ENCODE measurements around the gene PRDM9. TPM values are rescaled to one million over a fixed set of nuclear protein-coding genes. Genes with fewer than 3 reads are reported as not detected.
"Not testable (repeated sequence)": the region's sequence is repeated elsewhere in the genome, so short reads cannot be mapped to it uniquely, and the experiment has no call there.

PRDM9 gene
- total RNA-seq, 1 experiment from 2014 or later: not detected

DNA sequence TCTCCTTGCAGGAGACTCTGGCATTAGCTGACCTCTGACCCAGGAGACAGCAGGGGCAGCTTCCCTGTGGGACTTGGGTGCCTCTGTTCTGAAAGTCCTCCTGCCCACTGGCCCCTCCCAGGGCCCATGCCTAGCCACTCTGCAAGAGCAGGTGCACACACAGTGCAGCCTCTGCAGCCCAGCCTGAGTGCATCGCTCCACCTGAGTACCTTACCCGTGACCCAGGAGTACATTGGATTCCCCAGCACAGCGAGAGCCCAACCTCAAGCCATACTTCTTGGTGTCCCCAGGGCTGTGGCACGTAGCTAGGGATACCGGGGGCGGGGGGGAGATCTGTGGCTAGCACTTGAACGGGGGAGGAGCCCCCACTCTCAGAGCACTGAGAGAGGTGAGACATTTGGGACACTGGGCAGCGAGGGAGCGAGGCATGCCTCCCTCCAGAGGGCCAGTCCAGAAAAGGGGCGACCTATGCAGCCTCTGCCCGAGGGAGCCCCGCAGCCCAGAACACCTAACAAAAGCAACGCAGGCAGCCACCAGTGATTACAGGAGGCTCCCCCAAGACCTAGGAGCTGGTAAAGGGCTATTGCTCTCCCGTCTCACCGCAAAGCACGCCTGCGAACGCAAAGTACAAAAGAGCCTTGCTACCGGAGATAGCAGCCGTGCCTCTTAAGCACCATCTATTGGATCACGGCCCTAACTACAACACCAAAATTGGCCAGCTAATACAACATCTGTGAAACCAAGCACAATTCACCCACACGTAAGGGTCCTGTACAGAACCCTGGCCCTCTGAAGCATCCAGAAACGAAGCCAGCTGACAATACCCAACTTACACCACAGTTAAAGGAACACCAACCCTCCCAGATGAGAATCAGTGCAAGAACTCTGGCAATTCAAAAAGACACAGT is 826 bp upstream of the PRDM9 start:
- Histone ChIP-seq H3K4me1 (ENCODE audit: insufficient read depth, low read length) (no peaks in the 10 kb centered on the region), H2AK5ac (ENCODE audit: insufficient read length, low read length) (no peak overlapping the region), H3K23ac (ENCODE audit: insufficient read length, low read depth, low read length) (no peak overlapping the region), H3K4me2 (ENCODE audit: insufficient read depth, insufficient read length, low read length) (no peak overlapping the region), H3K27me3 (ENCODE audit: insufficient read depth, low read length) (no peaks in the 10 kb centered on the region), H3K27ac (ENCODE audit: insufficient read length, low read depth, low read length) (no peak overlapping the region), H3T11ph (ENCODE audit: low read length) (no peak overlapping the region), H3K4ac (ENCODE audit: low read depth, low read length) (no peak overlapping the region), H2BK5ac (ENCODE audit: insufficient read length, low read length) (no peak overlapping the region), H2BK120ac (ENCODE audit: low read depth, low read length, poor library complexity, severe bottlenecking) (no peak overlapping the region), H2AFZ (ENCODE audit: low read length) (no peak overlapping the region), H4K91ac (ENCODE audit: insufficient read length, low read depth, low read length) (no peak overlapping the region), H3K18ac (ENCODE audit: insufficient read length, low read depth, low read length) (peak overlapping the region; percentile 71), H2BK12ac (ENCODE audit: insufficient read length, low read depth, low read length) (no peak overlapping the region), H3K23me2 (ENCODE audit: insufficient read length, low read depth, low read length, poor library complexity, severe bottlenecking) (no peaks in the 10 kb centered on the region), H3K56ac (ENCODE audit: insufficient read length, low read depth, low read length) (no peak overlapping the region), H3K9me3 (ENCODE audit: control insufficient read depth, low read depth, low read length) (no peaks in the 10 kb centered on the region), H2BK15ac (ENCODE audit: low read depth, low read length) (no peak overlapping the region; the same call in 1 of the 2 replicates), H4K20me1 (ENCODE audit: control insufficient read depth, insufficient read depth, insufficient read length) (no peaks in the 10 kb centered on the region), H3K79me2 (ENCODE audit: insufficient read depth, low read length) (no peaks in the 10 kb centered on the region), H4K8ac (replicated peaks; ENCODE audit: insufficient read length, low read depth, low read length) (no peak overlapping the region), H4K5ac (ENCODE audit: insufficient read length, low read depth, low read length) (no peak overlapping the region), H3K79me1 (ENCODE audit: insufficient read depth, low read depth, low read length, poor library complexity, severe bottlenecking) (no peaks in the 10 kb centered on the region), H2BK20ac (ENCODE audit: low read depth, low read length, poor library complexity, severe bottlenecking) (no peak overlapping the region), H3K14ac (ENCODE audit: insufficient read depth, low read length) (peak overlapping the region; percentile 52; the same call in 1 of the 2 replicates), H3K9ac (ENCODE audit: extremely low read depth, insufficient read length, low read length) (no peak overlapping the region)
- peak; percentile 76 for DNase-seq
- H3K27me3 Mint-ChIP-seq (ENCODE audit: low read depth): no peaks in the 10 kb centered on the region; the same call in 1 of the 2 replicates
- TF ChIP-seq, protein P1, sequence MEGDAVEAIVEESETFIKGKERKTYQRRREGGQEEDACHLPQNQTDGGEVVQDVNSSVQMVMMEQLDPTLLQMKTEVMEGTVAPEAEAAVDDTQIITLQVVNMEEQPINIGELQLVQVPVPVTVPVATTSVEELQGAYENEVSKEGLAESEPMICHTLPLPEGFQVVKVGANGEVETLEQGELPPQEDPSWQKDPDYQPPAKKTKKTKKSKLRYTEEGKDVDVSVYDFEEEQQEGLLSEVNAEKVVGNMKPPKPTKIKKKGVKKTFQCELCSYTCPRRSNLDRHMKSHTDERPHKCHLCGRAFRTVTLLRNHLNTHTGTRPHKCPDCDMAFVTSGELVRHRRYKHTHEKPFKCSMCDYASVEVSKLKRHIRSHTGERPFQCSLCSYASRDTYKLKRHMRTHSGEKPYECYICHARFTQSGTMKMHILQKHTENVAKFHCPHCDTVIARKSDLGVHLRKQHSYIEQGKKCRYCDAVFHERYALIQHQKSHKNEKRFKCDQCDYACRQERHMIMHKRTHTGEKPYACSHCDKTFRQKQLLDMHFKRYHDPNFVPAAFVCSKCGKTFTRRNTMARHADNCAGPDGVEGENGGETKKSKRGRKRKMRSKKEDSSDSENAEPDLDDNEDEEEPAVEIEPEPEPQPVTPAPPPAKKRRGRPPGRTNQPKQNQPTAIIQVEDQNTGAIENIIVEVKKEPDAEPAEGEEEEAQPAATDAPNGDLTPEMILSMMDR (conservative IDR thresholded peaks at IDR 0.05): peak; percentile 64
- peak overlapping the region in 2 of 3 experiments; percentile 67 to 89; a peak in 1 of 7 replicates for H3K27ac Mint-ChIP-seq
- peaks cover 6 to 10% of the 10 kb centered on the region in 2 experiments for H3K9me3 Mint-ChIP-seq
- H3K4me3 Mint-ChIP-seq: peak overlapping the region in 1 of 2 experiments; percentile 37; a peak in 2 of 5 replicates
- peaks cover 2 to 3% of the 10 kb centered on the region in 2 experiments for H3K4me1 Mint-ChIP-seq
- WGBS (ENCODE audit: extremely low coverage, insufficient read length, low lambda C conversion rate): no CpG with 5 or more reads among the region's 23 CpGs
- peaks cover 1 to 9% (median 4%) of the 10 kb centered on the region in 3 experiments; a peak in 6 of 7 replicates for H3K36me3 Mint-ChIP-seq (ENCODE audit: insufficient read depth in 1 of 3, low read depth in 3 of 3)

GRCh38 chr5:23510434-23510833 is 3.0 kb downstream of the PRDM9 start:
- not testable (repeated sequence) for H3K79me2 ChIP-seq (ENCODE audit: insufficient read depth, low read length); H3K23ac ChIP-seq (ENCODE audit: insufficient read length, low read depth, low read length); H3K14ac ChIP-seq (ENCODE audit: insufficient read depth, low read length); H4K91ac ChIP-seq (ENCODE audit: insufficient read length, low read depth, low read length); H3K27me3 ChIP-seq (ENCODE audit: insufficient read depth, low read length); H3K18ac ChIP-seq (ENCODE audit: insufficient read length, low read depth, low read length); H3K27ac ChIP-seq (ENCODE audit: insufficient read length, low read depth, low read length); H3K27ac Mint-ChIP-seq; H2BK15ac ChIP-seq (ENCODE audit: low read depth, low read length); H3K4me2 ChIP-seq (ENCODE audit: insufficient read depth, insufficient read length, low read length); H3K36me3 Mint-ChIP-seq (ENCODE audit: insufficient read depth in 1 of 3, low read depth in 3 of 3); H3K23me2 ChIP-seq (ENCODE audit: insufficient read length, low read depth, low read length, poor library complexity, severe bottlenecking); H2AK5ac ChIP-seq (ENCODE audit: insufficient read length, low read length); H4K20me1 ChIP-seq (ENCODE audit: control insufficient read depth, insufficient read depth, insufficient read length); H3K56ac ChIP-seq (ENCODE audit: insufficient read length, low read depth, low read length); H3K9ac ChIP-seq (ENCODE audit: extremely low read depth, insufficient read length, low read length); H4K8ac ChIP-seq (replicated peaks; ENCODE audit: insufficient read length, low read depth, low read length); H2AFZ ChIP-seq (ENCODE audit: low read length); H3K27me3 Mint-ChIP-seq (ENCODE audit: low read depth); H2BK120ac ChIP-seq (ENCODE audit: low read depth, low read length, poor library complexity, severe bottlenecking); H2BK5ac ChIP-seq (ENCODE audit: insufficient read length, low read length); H2BK12ac ChIP-seq (ENCODE audit: insufficient read length, low read depth, low read length); H3K9me3 ChIP-seq (ENCODE audit: control insufficient read depth, low read depth, low read length); H2BK20ac ChIP-seq (ENCODE audit: low read depth, low read length, poor library complexity, severe bottlenecking); H3K4me1 ChIP-seq (ENCODE audit: insufficient read depth, low read length); H3K4me3 Mint-ChIP-seq; H3T11ph ChIP-seq (ENCODE audit: low read length); H3K4me1 Mint-ChIP-seq; H3K79me1 ChIP-seq (ENCODE audit: insufficient read depth, low read depth, low read length, poor library complexity, severe bottlenecking); H3K4ac ChIP-seq (ENCODE audit: low read depth, low read length); H4K5ac ChIP-seq (ENCODE audit: insufficient read length, low read depth, low read length); DNase-seq
- WGBS (ENCODE audit: extremely low coverage, insufficient read length, low lambda C conversion rate): no CpG with 5 or more reads among the region's 5 CpGs
- H3K9me3 Mint-ChIP-seq: peaks cover 14 to 19% of the 10 kb centered on the region in 2 experiments

Data from H9 (cell line).